Astrocyte of the spinal cord (primary cell): ENCODE results near the gene ABLIM2.

Source experiments
- DNase-seq: peaks from one replicate; pipeline ENCODE4 v3.0.0; 2011; ENCODE audit warnings: low read depth, low spot score
- H3K4me3 ChIP-seq: 2 replicates; pipeline ENCODE4 v1.5.1; 2011; ENCODE audit warnings: low read depth, mild to moderate bottlenecking, low read length, moderate library complexity
- in situ Hi-C: cut with HindIII; loops from 2 replicates; pipeline ENCODE4 v1.10.0; 2017; ENCODE audit warnings: low sequenced_read_pairs
- TF ChIP-seq, protein P1 (sequence below): IDR thresholded peaks from 2 replicates; pipeline ENCODE4 v1.5.1; 2012; ENCODE audit warnings: low read depth, mild to moderate bottlenecking, low read length, inconsistent platforms

ABLIM2 gene

GRCh38 chr4:8013976-8014726, 144.5 kb downstream of the ABLIM2 start:
- H3K4me3 ChIP-seq, result no peak overlapping the region
- no peak for DNase-seq
- TF ChIP-seq, protein P1, sequence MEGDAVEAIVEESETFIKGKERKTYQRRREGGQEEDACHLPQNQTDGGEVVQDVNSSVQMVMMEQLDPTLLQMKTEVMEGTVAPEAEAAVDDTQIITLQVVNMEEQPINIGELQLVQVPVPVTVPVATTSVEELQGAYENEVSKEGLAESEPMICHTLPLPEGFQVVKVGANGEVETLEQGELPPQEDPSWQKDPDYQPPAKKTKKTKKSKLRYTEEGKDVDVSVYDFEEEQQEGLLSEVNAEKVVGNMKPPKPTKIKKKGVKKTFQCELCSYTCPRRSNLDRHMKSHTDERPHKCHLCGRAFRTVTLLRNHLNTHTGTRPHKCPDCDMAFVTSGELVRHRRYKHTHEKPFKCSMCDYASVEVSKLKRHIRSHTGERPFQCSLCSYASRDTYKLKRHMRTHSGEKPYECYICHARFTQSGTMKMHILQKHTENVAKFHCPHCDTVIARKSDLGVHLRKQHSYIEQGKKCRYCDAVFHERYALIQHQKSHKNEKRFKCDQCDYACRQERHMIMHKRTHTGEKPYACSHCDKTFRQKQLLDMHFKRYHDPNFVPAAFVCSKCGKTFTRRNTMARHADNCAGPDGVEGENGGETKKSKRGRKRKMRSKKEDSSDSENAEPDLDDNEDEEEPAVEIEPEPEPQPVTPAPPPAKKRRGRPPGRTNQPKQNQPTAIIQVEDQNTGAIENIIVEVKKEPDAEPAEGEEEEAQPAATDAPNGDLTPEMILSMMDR, result no peak
- in situ Hi-C loops, result no loop called here

GRCh38 chr4:8012517-8012916, 146.1 kb downstream of the ABLIM2 start:
- no peak overlapping the region for H3K4me3 ChIP-seq
- TF ChIP-seq, protein P1, result no peak
- DNase-seq, result no peak
- in situ Hi-C loops, result no loop called here

DNA sequence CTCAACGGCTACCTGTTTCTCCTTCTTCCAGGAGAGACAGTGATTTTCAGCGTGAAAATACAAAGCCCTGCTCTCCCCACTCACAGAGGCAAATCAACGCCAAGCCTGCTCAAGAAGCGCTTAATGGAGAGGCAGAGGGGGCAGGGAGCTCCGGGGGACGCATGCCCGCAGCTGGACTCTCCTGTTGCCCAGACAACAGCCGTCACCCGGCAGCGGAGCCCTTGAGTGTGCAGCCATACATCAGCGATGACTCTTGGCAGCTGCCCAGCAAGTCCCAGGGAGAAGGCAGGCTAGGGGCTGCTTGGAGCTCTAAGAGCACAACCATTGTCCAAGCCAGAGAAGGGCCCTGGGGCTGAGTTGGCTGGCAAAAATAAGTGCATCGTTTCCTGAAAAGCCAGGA, 148.0 kb downstream of the ABLIM2 start:
- DNase-seq, result peak; percentile 61
- in situ Hi-C loops, result no loop called here
- H3K4me3 ChIP-seq, result no peak overlapping the region
- TF ChIP-seq, protein P1, result no peak

DNA sequence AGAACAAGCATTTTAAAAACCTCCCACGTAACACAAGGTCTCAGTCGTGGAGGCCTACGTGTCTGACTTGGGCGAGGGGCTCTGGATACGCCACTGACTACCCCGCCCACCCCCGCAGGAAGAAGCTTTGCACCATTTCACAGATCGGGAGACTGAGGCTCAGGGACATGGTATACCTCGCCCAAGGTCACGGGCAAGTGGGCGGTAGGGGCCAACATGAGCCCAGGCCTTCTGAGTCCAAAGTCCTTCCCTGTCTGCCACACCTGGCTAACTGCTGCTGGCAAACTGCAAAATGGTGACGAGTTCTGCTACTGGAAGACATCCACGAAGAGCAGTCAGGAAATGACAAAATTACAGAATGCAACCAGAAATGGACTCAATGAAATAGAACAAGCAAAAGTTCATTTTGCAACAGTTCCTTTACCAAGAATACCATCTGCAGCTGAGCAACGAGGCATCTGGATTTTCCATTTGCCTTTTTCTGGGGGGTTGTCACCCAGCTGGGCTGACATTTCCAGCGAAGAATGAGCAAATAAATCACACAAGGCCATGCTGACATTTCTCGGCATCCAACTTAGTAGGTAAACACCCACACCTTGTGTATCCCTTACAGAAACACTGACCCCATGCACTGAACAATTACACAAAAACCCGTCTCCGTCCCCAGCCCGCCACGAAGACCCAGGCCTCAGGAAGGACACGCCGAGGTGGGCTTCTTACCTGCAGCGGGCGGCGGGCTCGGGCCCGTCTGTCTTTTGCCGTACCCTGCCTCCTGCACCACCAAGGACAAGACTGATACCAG, 148.7 kb downstream of the ABLIM2 start:
- H3K4me3 ChIP-seq, result no peak overlapping the region
- in situ Hi-C loops, result no loop called here
- DNase-seq, result no peak
- TF ChIP-seq, protein P1, result no peak

DNA sequence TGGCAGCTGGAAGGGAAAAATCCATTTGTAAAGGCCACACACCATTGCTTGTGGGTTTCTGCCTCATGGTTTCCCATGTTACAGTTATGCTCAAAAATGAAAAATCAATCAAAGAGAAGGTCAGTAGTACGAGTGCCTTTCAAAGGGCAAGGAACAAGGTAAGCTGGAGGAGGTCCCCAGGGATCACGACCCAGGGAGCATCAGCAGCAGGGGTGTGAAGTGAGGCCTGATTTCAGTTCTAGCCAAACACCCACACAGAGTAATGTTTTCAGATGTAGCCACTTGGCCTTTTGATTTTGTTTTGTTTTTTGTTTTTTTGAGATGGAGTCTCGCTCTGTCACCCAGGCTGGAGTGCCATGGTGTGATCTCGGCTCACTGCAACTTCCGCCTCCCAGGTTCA, 149.5 kb downstream of the ABLIM2 start:
- in situ Hi-C loops, result no loop called here
- H3K4me3 ChIP-seq, result no peak overlapping the region
- DNase-seq, result no peak
- TF ChIP-seq, protein P1, result no peak

DNA sequence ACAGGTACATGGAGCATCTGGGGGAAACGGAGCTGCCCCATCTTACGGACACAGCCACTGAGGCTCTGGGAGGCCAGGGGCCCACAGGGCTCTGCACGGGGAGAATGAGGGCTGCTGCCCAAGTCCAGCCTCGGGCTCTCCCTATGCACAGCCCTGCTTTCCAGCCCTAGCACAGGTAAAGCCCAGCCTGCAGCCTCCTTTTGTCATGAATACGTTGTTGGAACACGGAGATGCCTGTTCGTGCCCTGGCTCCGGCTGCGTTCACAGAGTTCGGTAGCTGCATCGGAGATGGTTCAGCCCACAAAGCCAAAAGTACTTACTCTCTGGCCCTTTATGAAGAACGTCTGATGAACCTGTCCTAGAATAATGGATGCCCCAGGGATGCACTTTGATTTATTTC, 150.2 kb downstream of the ABLIM2 start:
- no peak overlapping the region for H3K4me3 ChIP-seq
- DNase-seq, result no peak
- in situ Hi-C loops, result no loop called here
- TF ChIP-seq, protein P1, result no peak
